HepG2 (cell line): ENCODE results near the gene KRT7.

Experiments
- ATF6 ChIP-seq: sonication (generic); formaldehyde crosslinking; conservative IDR thresholded peaks from 2 replicates; pipeline ENCODE4 v1.4.0; 2020; ENCODE audit warnings: missing genetic modification reagents
- ETV6 ChIP-seq: sonication (generic); formaldehyde crosslinking; conservative IDR thresholded peaks from 2 replicates; pipeline ENCODE4 v1.4.0; 2020; ENCODE audit warnings: missing genetic modification reagents
- PBX3 ChIP-seq: sonication (generic); formaldehyde crosslinking; IDR thresholded peaks from 2 replicates; pipeline ENCODE4 v1.8.1; 2023; ENCODE audit warnings: missing genetic modification reagents, inconsistent platforms, borderline replicate concordance
- POLR2AphosphoS5 ChIP-seq: IDR thresholded peaks from 2 replicates; pipeline ENCODE4 v1.6.1; 2012; ENCODE audit warnings: low read depth, low read length
- SMC3 ChIP-seq: IDR thresholded peaks from 2 replicates; pipeline ENCODE4 v1.6.1; 2011; ENCODE audit warnings: low read length, improper control_type of control experiment
- ZNF639 ChIP-seq: conservative IDR thresholded peaks from 2 replicates; pipeline ENCODE4 v1.6.1; 2018; ENCODE audit warnings: missing genetic modification reagents
- TF ChIP-seq, protein P1 (sequence below): IDR thresholded peaks from 2 replicates; pipeline ENCODE4 v1.6.1; 2016
- TF ChIP-seq, protein P2 (sequence below): sonication (generic); formaldehyde crosslinking; IDR thresholded peaks from 2 replicates; pipeline ENCODE4 v1.9.0; 2021; ENCODE audit warnings: missing genetic modification reagents, borderline replicate concordance

DNA sequence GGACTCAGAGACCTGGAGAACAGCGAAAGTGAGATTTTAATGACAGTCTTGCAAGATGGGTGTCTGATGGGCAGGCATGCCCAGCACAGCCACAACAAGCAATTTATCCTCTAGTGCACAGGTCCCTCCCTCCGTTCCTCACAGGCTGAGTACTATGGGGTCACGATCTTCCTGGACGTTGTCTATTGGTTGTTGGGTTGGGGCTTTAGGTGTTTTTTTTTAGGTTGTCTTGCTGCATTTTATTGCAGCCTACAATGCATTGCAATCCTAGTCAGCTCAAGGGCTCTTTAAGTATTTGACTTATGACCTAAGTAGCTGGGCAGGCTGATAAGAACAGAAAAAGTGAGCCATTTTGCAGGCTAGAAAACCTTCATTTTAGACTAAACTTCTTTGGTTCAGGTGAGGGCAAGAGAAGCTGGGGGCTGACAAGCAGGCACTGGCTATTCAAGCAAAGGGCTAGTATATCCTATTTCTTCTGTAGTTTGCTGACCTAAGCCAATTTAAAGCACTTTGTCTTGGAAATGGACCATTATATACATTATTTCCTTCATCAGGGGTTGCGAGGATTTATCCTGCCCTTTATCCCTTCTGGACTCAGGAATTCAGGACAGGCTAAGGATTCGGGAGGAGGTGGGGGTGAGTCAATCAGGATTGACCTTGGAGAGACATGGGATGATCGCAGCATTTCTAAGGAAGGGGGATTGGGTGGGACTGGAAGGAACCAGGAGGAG lies 6.0 kb downstream of the KRT7 start:
- TF ChIP-seq SMC3 (no peak), ATF6 (CRISPR knock-in tag) (no peak), ZNF639 (CRISPR knock-in tag) (no peak), ETV6 (CRISPR knock-in tag) (no peak), PBX3 (CRISPR knock-in tag) (no peak), POLR2AphosphoS5 (no peak)
- TF ChIP-seq, protein P1, sequence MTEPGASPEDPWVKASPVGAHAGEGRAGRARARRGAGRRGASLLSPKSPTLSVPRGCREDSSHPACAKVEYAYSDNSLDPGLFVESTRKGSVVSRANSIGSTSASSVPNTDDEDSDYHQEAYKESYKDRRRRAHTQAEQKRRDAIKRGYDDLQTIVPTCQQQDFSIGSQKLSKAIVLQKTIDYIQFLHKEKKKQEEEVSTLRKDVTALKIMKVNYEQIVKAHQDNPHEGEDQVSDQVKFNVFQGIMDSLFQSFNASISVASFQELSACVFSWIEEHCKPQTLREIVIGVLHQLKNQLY: no peak
- TF ChIP-seq, protein P2, sequence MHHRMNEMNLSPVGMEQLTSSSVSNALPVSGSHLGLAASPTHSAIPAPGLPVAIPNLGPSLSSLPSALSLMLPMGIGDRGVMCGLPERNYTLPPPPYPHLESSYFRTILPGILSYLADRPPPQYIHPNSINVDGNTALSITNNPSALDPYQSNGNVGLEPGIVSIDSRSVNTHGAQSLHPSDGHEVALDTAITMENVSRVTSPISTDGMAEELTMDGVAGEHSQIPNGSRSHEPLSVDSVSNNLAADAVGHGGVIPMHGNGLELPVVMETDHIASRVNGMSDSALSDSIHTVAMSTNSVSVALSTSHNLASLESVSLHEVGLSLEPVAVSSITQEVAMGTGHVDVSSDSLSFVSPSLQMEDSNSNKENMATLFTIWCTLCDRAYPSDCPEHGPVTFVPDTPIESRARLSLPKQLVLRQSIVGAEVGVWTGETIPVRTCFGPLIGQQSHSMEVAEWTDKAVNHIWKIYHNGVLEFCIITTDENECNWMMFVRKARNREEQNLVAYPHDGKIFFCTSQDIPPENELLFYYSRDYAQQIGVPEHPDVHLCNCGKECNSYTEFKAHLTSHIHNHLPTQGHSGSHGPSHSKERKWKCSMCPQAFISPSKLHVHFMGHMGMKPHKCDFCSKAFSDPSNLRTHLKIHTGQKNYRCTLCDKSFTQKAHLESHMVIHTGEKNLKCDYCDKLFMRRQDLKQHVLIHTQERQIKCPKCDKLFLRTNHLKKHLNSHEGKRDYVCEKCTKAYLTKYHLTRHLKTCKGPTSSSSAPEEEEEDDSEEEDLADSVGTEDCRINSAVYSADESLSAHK: no peak
